GM18499 (cell line): ENCODE data around the gene GFOD1.

Source experiments
- ATAC-seq: cut with Tn5 transposase; IDR thresholded peaks from one replicate; pipeline ENCODE4 v1.9.1; 2021; ENCODE audit warnings: moderate number of reproducible peaks; ENCODE audit not compliant: insufficient read depth, unreplicated experiment

The GFOD1 gene

GRCh38 chr6:13429406-13429753 lies 58.0 kb downstream of the GFOD1 start:
- no peak for ATAC-seq

- peak; percentile 4 for ATAC-seq
Measured at GRCh38 chr6:13428583-13429405, 58.6 kb downstream of the GFOD1 start.

- ATAC-seq: peak; percentile 44
Measured at GRCh38 chr6:13427801-13428582, 59.4 kb downstream of the GFOD1 start.

- no peak for ATAC-seq
Measured at GRCh38 chr6:13427316-13427715, 60.1 kb downstream of the GFOD1 start.

GRCh38 chr6:13425943-13426931 lies 61.2 kb downstream of the GFOD1 start:
- ATAC-seq: no peak

GRCh38 chr6:13425270-13425873 lies 62.0 kb downstream of the GFOD1 start:
- ATAC-seq: no peak

GRCh38 chr6:13423252-13423651 lies 64.1 kb downstream of the GFOD1 start:
- no peak for ATAC-seq

- ATAC-seq: no peak
Measured at GRCh38 chr6:13422681-13423221, 64.6 kb downstream of the GFOD1 start.

- no peak for ATAC-seq
Measured at GRCh38 chr6:13421425-13422059, 65.9 kb downstream of the GFOD1 start.

- no peak for ATAC-seq
Measured at GRCh38 chr6:13420269-13420668, 67.1 kb downstream of the GFOD1 start.

GRCh38 chr6:13419422-13420195 lies 67.8 kb downstream of the GFOD1 start:
- no peak for ATAC-seq

GRCh38 chr6:13418844-13419243 lies 68.6 kb downstream of the GFOD1 start:
- no peak for ATAC-seq

- no peak for ATAC-seq
Measured at GRCh38 chr6:13417954-13418353, 69.4 kb downstream of the GFOD1 start.

GRCh38 chr6:13417431-13417830 lies 70.0 kb downstream of the GFOD1 start:
- no peak for ATAC-seq

GRCh38 chr6:13415283-13415682 lies 72.1 kb downstream of the GFOD1 start:
- no peak for ATAC-seq

- no peak for ATAC-seq
Measured at GRCh38 chr6:13413900-13414555, 73.4 kb downstream of the GFOD1 start.

- no peak for ATAC-seq
Measured at GRCh38 chr6:13413466-13413862, 73.9 kb downstream of the GFOD1 start.
